ENCODE results near the gene ACSL6.

GRCh38 chr5:132044207-132044606 is 32.7 kb upstream of the ACSL6 start:
- TF ChIP-seq CTCF (IDR thresholded peaks at IDR 0.05) (no peak), EZH2 (IDR thresholded peaks at IDR 0.05; ENCODE audit: borderline replicate concordance, insufficient read depth, low read depth, low read length, poor library complexity, severe bottlenecking) (no peak)
